SU-DHL-6 (cell line): ENCODE data around the gene ACSL6.

ENCODE experiments used
- H2AFZ ChIP-seq: fragments of 200-600 bp; sonication (generic); 2 replicates; pipeline ENCODE4 v1.6.1; 2014; ENCODE audit warnings: low read depth, mild to moderate bottlenecking, moderate library complexity, mixed read lengths, antibody characterized with exemption, low read length; ENCODE audit not compliant: severe bottlenecking
- H3F3A ChIP-seq: fragments of 200-600 bp; shearing (Covaris generic); 2 replicates; pipeline ENCODE4 v1.6.0; 2016; ENCODE audit warnings: antibody characterized with exemption, mild to moderate bottlenecking; ENCODE audit not compliant: insufficient read depth
- H3K27ac ChIP-seq: fragments of 200-600 bp; sonication (generic); 2 replicates; pipeline ENCODE4 v1.5.1; 2016; ENCODE audit warnings: low read depth, mild to moderate bottlenecking, low read length, moderate library complexity, mixed read lengths
- H3K27me3 ChIP-seq: fragments of 200-600 bp; sonication (generic), shearing (Covaris generic); 2 replicates; pipeline ENCODE4 v1.6.0; 2014; ENCODE audit warnings: mild to moderate bottlenecking, low read length
- H3K36me3 ChIP-seq: fragments of 200-600 bp; sonication (generic); 2 replicates; pipeline ENCODE4 v1.6.1; 2014; ENCODE audit warnings: mild to moderate bottlenecking, low read length, mixed read lengths
- H3K4me2 ChIP-seq: fragments of 300-600, 200-600 bp; shearing (Covaris generic), sonication (generic); 2 replicates; pipeline ENCODE4 v1.6.0; 2014; ENCODE audit warnings: low read length, low read depth, mild to moderate bottlenecking; ENCODE audit not compliant: poor library complexity, severe bottlenecking
- H3K4me3 ChIP-seq: fragments of 200-600 bp; sonication (generic); 2 replicates; pipeline ENCODE4 v1.5.1; 2014; ENCODE audit warnings: antibody characterized with exemption, low read length, mild to moderate bottlenecking, mixed read lengths; ENCODE audit not compliant: insufficient read depth, poor library complexity, severe bottlenecking
- H3K79me2 ChIP-seq: fragments of 200-600 bp; sonication (generic); 2 replicates; pipeline ENCODE4 v1.6.1; 2014; ENCODE audit warnings: mild to moderate bottlenecking, low read length, moderate library complexity; ENCODE audit not compliant: insufficient read depth
- H3K9ac ChIP-seq: fragments of 200-600 bp; sonication (generic); 2 replicates; pipeline ENCODE4 v1.7.0; 2014; ENCODE audit warnings: mild to moderate bottlenecking, low read length
- H3K9me2 ChIP-seq: fragments of 200-600 bp; sonication (generic); replicated peaks from 2 replicates; pipeline ENCODE4 v1.6.1; 2014; ENCODE audit warnings: low read length; ENCODE audit not compliant: insufficient read depth
- H3K9me3 ChIP-seq: fragments of 200-600 bp; sonication (generic); 2 replicates; pipeline ENCODE4 v1.6.1; 2014; ENCODE audit warnings: low read length, mixed read lengths; ENCODE audit not compliant: insufficient read depth
- H4K20me1 ChIP-seq: fragments of 200-600 bp; sonication (generic); 2 replicates; pipeline ENCODE4 v1.6.1; 2014; ENCODE audit warnings: low read depth, mild to moderate bottlenecking, antibody characterized with exemption, low read length, moderate library complexity, mixed read lengths
- EZH2phosphoT487 ChIP-seq: fragments of 200-600 bp; sonication (generic), shearing (Covaris generic); conservative IDR thresholded peaks from 2 replicates; pipeline ENCODE4 v1.6.1; 2018; ENCODE audit warnings: mild to moderate bottlenecking, antibody characterized with exemption, low read length, moderate library complexity, mixed read lengths
- TF ChIP-seq, protein P1 (sequence below): fragments of 200-600 bp; sonication (generic); IDR thresholded peaks from one replicate; pipeline ENCODE4 v1.5.1; 2017; ENCODE audit warnings: antibody characterized with exemption, mild to moderate bottlenecking, low read length, moderate library complexity; ENCODE audit not compliant: insufficient read depth, poor library complexity, severe bottlenecking

Gene ACSL6

GRCh38 chr5:131953969-131954368, 57.5 kb downstream of the ACSL6 start:
- Histone ChIP-seq H3K9me2 (no peaks in the 10 kb centered on the region), H3K4me2 (no peak overlapping the region), H3K9me3 (no peaks in the 10 kb centered on the region), H3K27ac (no peak overlapping the region), H3K36me3 (no peaks in the 10 kb centered on the region), H3K9ac (no peak overlapping the region), H4K20me1 (no peaks in the 10 kb centered on the region), H2AFZ (no peak overlapping the region), H3K4me3 (no peak overlapping the region), H3F3A (no peaks in the 10 kb centered on the region), H3K27me3 (no peaks in the 10 kb centered on the region; the same call in 1 of the 2 replicates), H3K79me2 (no peaks in the 10 kb centered on the region)
- TF ChIP-seq, protein P1, sequence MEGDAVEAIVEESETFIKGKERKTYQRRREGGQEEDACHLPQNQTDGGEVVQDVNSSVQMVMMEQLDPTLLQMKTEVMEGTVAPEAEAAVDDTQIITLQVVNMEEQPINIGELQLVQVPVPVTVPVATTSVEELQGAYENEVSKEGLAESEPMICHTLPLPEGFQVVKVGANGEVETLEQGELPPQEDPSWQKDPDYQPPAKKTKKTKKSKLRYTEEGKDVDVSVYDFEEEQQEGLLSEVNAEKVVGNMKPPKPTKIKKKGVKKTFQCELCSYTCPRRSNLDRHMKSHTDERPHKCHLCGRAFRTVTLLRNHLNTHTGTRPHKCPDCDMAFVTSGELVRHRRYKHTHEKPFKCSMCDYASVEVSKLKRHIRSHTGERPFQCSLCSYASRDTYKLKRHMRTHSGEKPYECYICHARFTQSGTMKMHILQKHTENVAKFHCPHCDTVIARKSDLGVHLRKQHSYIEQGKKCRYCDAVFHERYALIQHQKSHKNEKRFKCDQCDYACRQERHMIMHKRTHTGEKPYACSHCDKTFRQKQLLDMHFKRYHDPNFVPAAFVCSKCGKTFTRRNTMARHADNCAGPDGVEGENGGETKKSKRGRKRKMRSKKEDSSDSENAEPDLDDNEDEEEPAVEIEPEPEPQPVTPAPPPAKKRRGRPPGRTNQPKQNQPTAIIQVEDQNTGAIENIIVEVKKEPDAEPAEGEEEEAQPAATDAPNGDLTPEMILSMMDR, result no peak
- no peak for TF ChIP-seq EZH2phosphoT487

- Histone ChIP-seq H3K79me2 (no peaks in the 10 kb centered on the region), H3K9me3 (no peaks in the 10 kb centered on the region), H2AFZ (no peak overlapping the region), H3K27me3 (no peaks in the 10 kb centered on the region; the same call in 1 of the 2 replicates), H4K20me1 (no peaks in the 10 kb centered on the region), H3F3A (no peaks in the 10 kb centered on the region), H3K4me2 (no peak overlapping the region), H3K9me2 (no peaks in the 10 kb centered on the region), H3K9ac (no peak overlapping the region), H3K4me3 (no peak overlapping the region), H3K27ac (no peak overlapping the region), H3K36me3 (no peaks in the 10 kb centered on the region)
- TF ChIP-seq EZH2phosphoT487, result no peak
Observed at GRCh38 chr5:131952301-131952857, 59.1 kb downstream of the ACSL6 start.

- no peak overlapping the region for H3K27ac ChIP-seq
- no peaks in the 10 kb centered on the region for H3K9me3 ChIP-seq
- H3F3A ChIP-seq, result no peaks in the 10 kb centered on the region
- no peaks in the 10 kb centered on the region for H4K20me1 ChIP-seq
- H3K79me2 ChIP-seq, result no peaks in the 10 kb centered on the region
- H3K4me2 ChIP-seq, result no peak overlapping the region
- H3K4me3 ChIP-seq, result no peak overlapping the region
- no peak for TF ChIP-seq EZH2phosphoT487
- H3K9me2 ChIP-seq, result no peaks in the 10 kb centered on the region
- H3K9ac ChIP-seq, result no peak overlapping the region
- no peaks in the 10 kb centered on the region for H3K36me3 ChIP-seq
- H2AFZ ChIP-seq, result no peak overlapping the region
- no peaks in the 10 kb centered on the region; the same call in 1 of the 2 replicates for H3K27me3 ChIP-seq
Observed at GRCh38 chr5:131950706-131951105, 60.8 kb downstream of the ACSL6 start.

DNA sequence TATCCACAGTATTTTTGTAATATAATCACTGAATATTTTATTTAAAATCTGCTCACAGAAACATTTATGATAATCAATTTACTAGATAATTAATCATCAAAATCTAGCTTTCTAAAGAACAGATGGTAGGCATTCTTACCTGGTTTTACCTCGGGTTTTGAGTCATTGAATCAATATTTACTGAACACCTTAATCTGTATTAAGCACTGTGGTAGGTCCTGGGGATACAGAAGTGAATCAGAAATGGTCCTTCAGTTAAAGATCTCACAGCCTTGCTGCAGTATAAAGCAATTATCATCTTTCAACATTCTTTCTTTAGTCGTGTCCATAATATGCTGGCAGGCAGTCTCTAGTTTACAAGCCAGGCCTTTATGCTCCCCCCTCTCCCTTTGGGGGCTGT, 64.0 kb downstream of the ACSL6 start:
- H3K4me3 ChIP-seq, result no peak overlapping the region
- H3K9ac ChIP-seq, result no peak overlapping the region

More for the DNA sequence above, 64.0 kb downstream of the ACSL6 start:
- Histone ChIP-seq H3K27ac (no peak overlapping the region), H3K79me2 (no peaks in the 10 kb centered on the region), H2AFZ (no peak overlapping the region), H3K9me3 (no peaks in the 10 kb centered on the region), H4K20me1 (no peaks in the 10 kb centered on the region), H3K4me2 (no peak overlapping the region), H3K27me3 (no peaks in the 10 kb centered on the region; the same call in 1 of the 2 replicates), H3F3A (no peaks in the 10 kb centered on the region), H3K36me3 (no peaks in the 10 kb centered on the region), H3K9me2 (no peaks in the 10 kb centered on the region)
- no peak for TF ChIP-seq EZH2phosphoT487
- TF ChIP-seq, protein P1, result no peak
